Upper lobe of left lung (tissue), 4 donors: ENCODE data around the gene AUP1.

Source experiments
- EP300 ChIP-seq, 4 donors: sonication (generic); formaldehyde crosslinking; IDR thresholded peaks; one replicate each; pipeline ENCODE4 v1.5.1; 2017; ENCODE audit warnings: antibody characterized with exemption in 4 of 4, control low read depth in 2 of 4
- POLR2A ChIP-seq, 4 donors: fragments of 450-650 bp; IDR thresholded peaks; one replicate each; pipeline ENCODE4 v1.5.1; 2016 to 2017; ENCODE audit warnings: antibody characterized with exemption in 4 of 4, mild to moderate bottlenecking in 2 of 4

DNA sequence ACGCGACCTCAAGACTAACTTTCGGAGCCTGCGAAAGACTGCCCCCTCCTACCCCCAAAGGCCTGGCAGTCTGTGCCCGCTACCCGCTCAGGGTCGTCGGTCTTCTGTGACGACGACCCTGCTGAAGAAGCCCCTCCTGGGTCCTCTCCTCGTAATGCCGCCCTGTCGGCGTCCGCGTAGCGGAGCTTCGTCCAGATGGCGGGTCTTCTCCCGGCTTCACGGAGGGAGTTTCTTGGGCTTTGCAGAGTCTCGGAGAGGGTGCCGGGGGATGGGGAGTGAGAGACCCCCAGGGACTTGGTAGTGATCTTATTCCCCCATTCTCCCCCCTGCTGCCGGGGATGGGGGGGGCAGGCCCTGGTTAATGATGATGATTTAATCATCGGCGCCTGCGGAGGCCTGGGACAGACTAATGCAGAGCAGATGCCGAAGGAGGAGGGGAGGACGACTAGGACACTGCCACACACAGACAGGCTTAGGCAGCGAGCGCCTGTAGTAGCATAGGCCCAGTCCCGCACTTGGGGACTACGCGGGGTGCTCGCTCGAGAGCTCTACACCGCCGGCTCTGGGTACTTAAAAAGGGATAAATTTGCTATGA lies 21.5 kb downstream of the AUP1 start:
- TF ChIP-seq EP300 (IDR thresholded peaks at IDR 0.05) (no peak), POLR2A (IDR thresholded peaks at IDR 0.05) (no peak)
